ENCODE data around the gene TBC1D23.

Gene TBC1D23

GRCh38 chr3:100366424-100366823 lies 105.6 kb downstream of the TBC1D23 start:
- DNase-seq (ENCODE audit: low read depth), result no peak
- no peak for TF ChIP-seq CTCF (conservative IDR thresholded peaks at IDR 0.05; ENCODE audit: control insufficient read depth, insufficient read depth, low read depth, low read length)
- no peak overlapping the region for H3K4me3 ChIP-seq (ENCODE audit: control insufficient read depth, low read depth, low read length)

GRCh38 chr3:100368441-100368840 lies 107.6 kb downstream of the TBC1D23 start:
- no peak for TF ChIP-seq CTCF (conservative IDR thresholded peaks at IDR 0.05; ENCODE audit: control insufficient read depth, insufficient read depth, low read depth, low read length)
- peak; percentile 6 for DNase-seq (ENCODE audit: low read depth)
- H3K4me3 ChIP-seq (ENCODE audit: control insufficient read depth, low read depth, low read length), result no peak overlapping the region

GRCh38 chr3:100370756-100371155 lies 110.0 kb downstream of the TBC1D23 start:
- DNase-seq (ENCODE audit: low read depth), result peak; percentile 6
- no peak overlapping the region for H3K4me3 ChIP-seq (ENCODE audit: control insufficient read depth, low read depth, low read length)
- no peak for TF ChIP-seq CTCF (conservative IDR thresholded peaks at IDR 0.05; ENCODE audit: control insufficient read depth, insufficient read depth, low read depth, low read length)

GRCh38 chr3:100374521-100374920 lies 113.7 kb downstream of the TBC1D23 start:
- DNase-seq (ENCODE audit: low read depth), result no peak
- no peak for TF ChIP-seq CTCF (conservative IDR thresholded peaks at IDR 0.05; ENCODE audit: control insufficient read depth, insufficient read depth, low read depth, low read length)
- H3K4me3 ChIP-seq (ENCODE audit: control insufficient read depth, low read depth, low read length), result no peak overlapping the region

All from fibroblast of mammary gland (primary cell).